ENCODE data around the gene SALL3.
A peak's percentile ranks its signal among the peaks of the same experiment; 100 is the strongest.

Gene SALL3

DNA sequence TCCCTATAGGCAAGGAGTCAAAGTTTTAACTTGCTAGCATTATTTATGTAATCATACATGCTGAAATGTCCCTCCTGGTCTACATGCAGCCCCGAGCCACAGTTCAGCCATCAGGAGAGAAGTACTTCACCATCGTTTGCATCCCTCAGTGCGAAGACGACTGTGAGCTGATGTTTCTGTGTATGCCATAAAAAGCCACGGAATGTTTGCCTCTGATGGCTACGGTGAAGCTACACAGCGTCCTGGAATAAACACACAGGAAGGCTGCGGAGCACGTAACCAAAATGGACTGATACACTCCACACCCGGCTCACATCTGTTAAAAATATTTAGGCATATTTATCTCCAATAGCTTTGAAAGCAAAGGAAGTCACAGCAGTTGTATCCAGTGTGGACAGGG is 4.3 kb upstream of the SALL3 start:
- intact Hi-C loops (cut with DNase I; ENCODE audit: low total_unique reads): no loop called here
- DNase-seq: no peak
- no peaks in the 10 kb centered on the region for H3K9me3 ChIP-seq
- no peaks in the 10 kb centered on the region for H3K36me3 ChIP-seq
- H3K27me3 ChIP-seq: peaks cover 0 to 89% of the 10 kb centered on the region in 2 donors
- TF ChIP-seq, protein P1, sequence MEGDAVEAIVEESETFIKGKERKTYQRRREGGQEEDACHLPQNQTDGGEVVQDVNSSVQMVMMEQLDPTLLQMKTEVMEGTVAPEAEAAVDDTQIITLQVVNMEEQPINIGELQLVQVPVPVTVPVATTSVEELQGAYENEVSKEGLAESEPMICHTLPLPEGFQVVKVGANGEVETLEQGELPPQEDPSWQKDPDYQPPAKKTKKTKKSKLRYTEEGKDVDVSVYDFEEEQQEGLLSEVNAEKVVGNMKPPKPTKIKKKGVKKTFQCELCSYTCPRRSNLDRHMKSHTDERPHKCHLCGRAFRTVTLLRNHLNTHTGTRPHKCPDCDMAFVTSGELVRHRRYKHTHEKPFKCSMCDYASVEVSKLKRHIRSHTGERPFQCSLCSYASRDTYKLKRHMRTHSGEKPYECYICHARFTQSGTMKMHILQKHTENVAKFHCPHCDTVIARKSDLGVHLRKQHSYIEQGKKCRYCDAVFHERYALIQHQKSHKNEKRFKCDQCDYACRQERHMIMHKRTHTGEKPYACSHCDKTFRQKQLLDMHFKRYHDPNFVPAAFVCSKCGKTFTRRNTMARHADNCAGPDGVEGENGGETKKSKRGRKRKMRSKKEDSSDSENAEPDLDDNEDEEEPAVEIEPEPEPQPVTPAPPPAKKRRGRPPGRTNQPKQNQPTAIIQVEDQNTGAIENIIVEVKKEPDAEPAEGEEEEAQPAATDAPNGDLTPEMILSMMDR (IDR thresholded peaks at IDR 0.05): no peak
- peaks cover 0 to 33% (median 26%) of the 10 kb centered on the region in 4 donors for H3K4me1 ChIP-seq
- no peak overlapping the region for H3K4me3 ChIP-seq
- H3K27ac ChIP-seq: no peak overlapping the region

DNA sequence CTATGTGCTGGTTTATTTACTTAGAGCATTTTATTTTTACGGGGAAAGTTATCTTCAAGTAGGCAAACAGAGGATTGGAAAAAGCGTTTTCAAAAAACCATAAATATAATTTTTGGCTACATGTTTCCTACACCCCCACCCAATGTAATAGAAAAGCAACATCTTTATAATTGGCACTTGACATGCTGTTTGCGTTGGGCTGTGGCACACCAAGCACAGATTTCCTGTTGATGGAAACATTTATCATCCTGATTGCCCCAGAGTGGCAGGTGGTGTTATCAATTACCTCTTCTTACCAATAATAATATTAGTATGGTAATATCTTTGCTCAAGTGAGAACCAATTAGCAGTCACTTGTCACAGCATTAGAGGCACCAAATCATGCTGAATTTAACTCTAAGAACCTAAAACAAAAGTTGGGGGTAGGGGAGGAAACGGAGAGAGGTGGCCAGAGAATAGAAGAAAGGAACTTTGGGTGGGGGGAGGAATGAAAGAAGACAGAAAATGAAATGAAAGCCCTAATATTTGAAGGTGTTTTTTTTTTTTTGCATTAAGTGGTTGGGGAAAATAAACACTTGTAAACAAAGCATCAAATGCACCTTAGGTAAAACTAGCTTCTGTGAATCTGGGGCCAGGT is 3.8 kb upstream of the SALL3 start:
- peaks cover 0 to 38% (median 31%) of the 10 kb centered on the region in 4 donors for H3K4me1 ChIP-seq
- H3K27ac ChIP-seq: no peak overlapping the region
- TF ChIP-seq, protein P1 (IDR thresholded peaks at IDR 0.05): no peak
- H3K36me3 ChIP-seq: no peaks in the 10 kb centered on the region
- intact Hi-C loops (cut with DNase I; ENCODE audit: low total_unique reads): no loop called here
- H3K4me3 ChIP-seq: no peak overlapping the region
- H3K9me3 ChIP-seq: no peaks in the 10 kb centered on the region
- no peak for DNase-seq
- H3K27me3 ChIP-seq: peaks cover 0 to 92% of the 10 kb centered on the region in 2 donors

DNA sequence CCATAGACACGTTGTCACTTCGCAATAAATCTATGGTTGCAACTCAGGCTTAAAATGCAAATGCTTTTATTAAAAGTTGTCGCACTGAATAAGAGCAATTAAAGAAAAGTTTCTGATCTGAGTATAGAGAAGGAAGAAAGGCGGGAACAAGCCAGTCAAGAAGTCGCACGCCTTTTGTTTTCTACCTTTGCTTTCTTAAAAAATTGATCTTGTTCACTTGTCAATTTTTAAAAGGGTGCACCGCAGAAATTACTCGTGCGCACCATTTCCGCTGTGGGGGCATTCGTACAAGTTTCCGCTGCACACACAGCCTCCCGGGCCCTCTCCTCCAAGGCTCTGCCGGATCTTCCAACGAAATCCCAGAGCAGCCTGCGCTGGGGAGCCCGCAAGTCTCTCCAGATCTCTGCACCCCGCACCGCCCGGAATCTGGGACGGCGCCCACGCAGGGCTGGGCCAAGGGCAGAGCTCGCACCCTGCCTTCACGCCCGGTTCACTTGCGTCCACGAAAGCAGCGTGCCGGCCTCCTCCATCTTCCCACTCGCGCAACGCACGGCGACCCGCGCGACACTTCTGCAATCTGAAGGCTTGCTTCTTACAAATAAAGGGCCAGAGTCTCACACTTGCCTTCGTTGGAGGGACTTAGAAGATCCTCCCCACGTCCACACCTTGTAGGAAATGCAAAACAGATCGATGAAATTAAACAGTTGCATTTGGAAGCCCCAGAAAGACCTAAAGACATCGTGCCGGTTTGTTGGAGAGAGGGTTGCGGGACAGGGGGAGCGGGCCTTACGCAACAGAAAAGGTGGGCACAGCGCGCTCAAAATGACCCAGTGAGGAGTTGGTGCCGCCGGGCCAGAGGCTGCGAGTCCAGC is 2.6 kb upstream of the SALL3 start:
- H3K27ac ChIP-seq: no peak overlapping the region
- H3K4me3 ChIP-seq: no peak overlapping the region
- no peaks in the 10 kb centered on the region for H3K36me3 ChIP-seq
- DNase-seq: no peak
- no peaks in the 10 kb centered on the region for H3K9me3 ChIP-seq
- TF ChIP-seq, protein P1 (IDR thresholded peaks at IDR 0.05): no peak
- H3K4me1 ChIP-seq: peaks cover 0 to 45% (median 36%) of the 10 kb centered on the region in 4 donors
- H3K27me3 ChIP-seq: peaks cover 0 to 93% of the 10 kb centered on the region in 2 donors
- intact Hi-C loops (cut with DNase I; ENCODE audit: low total_unique reads): no loop called here

DNA sequence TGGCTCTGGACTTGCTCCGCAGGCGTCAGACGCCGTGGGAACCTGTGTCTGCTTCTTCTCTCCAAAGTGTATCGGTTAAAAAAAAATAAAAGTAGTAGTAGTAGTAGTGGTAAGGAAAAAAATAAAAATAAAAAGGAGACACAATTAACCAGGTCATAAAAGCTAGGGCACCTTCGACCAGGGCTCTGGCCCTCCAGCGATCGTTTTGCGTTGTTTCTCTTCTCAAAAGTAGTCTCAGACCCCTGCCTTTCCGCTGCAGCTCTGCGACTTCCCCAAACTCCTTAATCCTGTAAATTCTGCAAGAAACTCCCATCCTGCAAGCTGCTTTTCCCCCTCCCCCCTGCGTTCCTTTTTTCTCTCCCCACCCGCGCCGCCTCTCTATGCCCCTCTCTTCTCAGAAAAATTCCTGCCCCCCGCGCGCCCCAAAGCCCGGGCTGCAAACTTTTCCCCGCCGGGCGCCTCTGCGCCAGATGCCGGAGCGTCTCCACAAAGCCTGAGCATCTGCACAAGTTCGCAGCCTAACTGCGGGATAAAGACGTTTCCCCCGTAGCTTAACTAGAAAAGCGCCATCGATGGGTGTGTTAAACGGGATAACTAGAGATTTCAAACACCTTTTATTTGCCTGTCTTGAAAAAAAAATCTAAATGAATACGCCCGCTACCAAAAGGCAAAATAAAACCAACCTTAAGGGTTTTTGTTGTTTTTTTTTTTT is 1.8 kb upstream of the SALL3 start:
- Histone ChIP-seq H3K27me3 (peaks cover 0 to 93% of the 10 kb centered on the region in 2 donors), H3K36me3 (no peaks in the 10 kb centered on the region), H3K9me3 (no peaks in the 10 kb centered on the region), H3K4me3 (no peak overlapping the region), H3K4me1 (peaks cover 0 to 45% (median 36%) of the 10 kb centered on the region in 4 donors), H3K27ac (no peak overlapping the region)
- DNase-seq: no peak
- TF ChIP-seq, protein P1 (IDR thresholded peaks at IDR 0.05): no peak
- intact Hi-C loops (cut with DNase I; ENCODE audit: low total_unique reads): no loop called here

DNA sequence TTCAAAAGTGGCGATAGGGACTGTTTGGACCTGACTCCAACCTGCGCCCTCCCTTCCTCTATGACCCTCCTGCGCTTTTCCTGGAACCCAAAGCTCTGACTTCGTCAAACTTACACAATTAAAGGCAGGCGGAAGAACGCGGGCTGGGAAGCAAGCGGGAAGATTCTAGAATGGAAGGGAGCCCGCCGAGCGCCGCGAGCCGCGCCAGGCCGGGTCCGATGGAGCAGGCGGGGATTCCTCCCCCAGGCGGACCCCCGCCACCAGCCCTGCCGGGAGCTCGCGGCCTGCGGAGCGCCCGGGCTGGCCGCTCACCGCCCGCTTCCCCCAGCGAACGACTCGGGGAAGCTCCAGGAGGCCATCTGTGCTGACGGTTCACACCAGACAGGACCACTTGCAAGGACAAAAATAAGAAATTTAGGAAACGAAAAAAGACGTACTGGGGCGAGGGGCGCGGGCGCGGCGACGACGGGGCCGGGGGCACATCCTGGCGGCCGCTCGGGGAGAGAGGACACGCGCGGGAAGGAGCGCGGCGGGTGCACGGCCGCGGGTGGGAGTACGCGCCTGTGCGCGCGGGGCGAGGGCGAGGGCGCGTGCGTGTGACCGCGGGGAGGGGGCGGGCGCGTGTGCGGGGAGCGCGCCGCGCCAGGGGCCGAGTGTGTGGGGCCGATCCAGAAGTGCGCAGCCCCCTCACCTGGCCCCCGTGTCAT is 1.1 kb upstream of the SALL3 start:
- no peak overlapping the region for H3K27ac ChIP-seq
- intact Hi-C loops (cut with DNase I; ENCODE audit: low total_unique reads): no loop called here
- DNase-seq: no peak
- TF ChIP-seq, protein P1 (IDR thresholded peaks at IDR 0.05): no peak
- H3K4me3 ChIP-seq: peak overlapping the region in 1 of 2 donors; percentile 26
- H3K27me3 ChIP-seq: peaks cover 0 to 93% of the 10 kb centered on the region in 2 donors
- no peaks in the 10 kb centered on the region for H3K9me3 ChIP-seq
- H3K4me1 ChIP-seq: peaks cover 0 to 39% (median 32%) of the 10 kb centered on the region in 4 donors
- no peaks in the 10 kb centered on the region for H3K36me3 ChIP-seq
